HG03442 (cell line): ENCODE measurements around the gene CACNA1S.
A peak's percentile ranks its signal among the peaks of the same experiment; 100 is the strongest.

Experiments
- ATAC-seq: cut with Tn5 transposase; IDR thresholded peaks from one replicate; pipeline ENCODE4 v1.9.1; 2021; ENCODE audit warnings: mild to moderate bottlenecking, moderate library complexity; ENCODE audit not compliant: unreplicated experiment

The CACNA1S gene

DNA sequence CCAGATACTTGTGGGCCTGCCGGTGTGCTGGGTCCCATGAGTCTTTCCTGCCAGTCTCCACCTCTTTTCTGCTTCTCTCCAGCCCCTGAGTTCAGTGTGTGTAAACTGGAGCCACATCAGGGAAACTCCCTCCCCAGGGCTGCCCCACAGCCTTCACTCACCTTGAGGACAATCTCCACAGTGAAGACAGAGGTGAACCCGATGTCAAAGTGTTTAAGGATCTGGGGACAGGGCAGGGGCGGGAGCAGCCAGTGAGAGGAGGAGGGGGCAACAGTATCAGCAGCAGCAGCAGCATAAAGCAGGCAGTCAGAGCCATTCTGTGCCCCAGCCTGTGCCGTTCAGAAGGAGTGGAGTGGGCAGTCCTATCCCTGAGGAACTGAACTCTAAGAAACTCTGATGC lies 43.2 kb downstream of the CACNA1S start:
- no peak for ATAC-seq

GRCh38 chr1:201066986-201067385 lies 45.2 kb downstream of the CACNA1S start:
- no peak for ATAC-seq

GRCh38 chr1:201065686-201066085 lies 46.5 kb downstream of the CACNA1S start:
- ATAC-seq: no peak

GRCh38 chr1:201064806-201065205 lies 47.4 kb downstream of the CACNA1S start:
- no peak for ATAC-seq

- ATAC-seq: no peak
These were observed 49.1 kb downstream of the CACNA1S start for GRCh38 chr1:201063145-201063544.

- no peak for ATAC-seq
These were observed 49.6 kb downstream of the CACNA1S start for GRCh38 chr1:201062511-201063091.

GRCh38 chr1:201061886-201062285 lies 50.3 kb downstream of the CACNA1S start:
- ATAC-seq: no peak

DNA sequence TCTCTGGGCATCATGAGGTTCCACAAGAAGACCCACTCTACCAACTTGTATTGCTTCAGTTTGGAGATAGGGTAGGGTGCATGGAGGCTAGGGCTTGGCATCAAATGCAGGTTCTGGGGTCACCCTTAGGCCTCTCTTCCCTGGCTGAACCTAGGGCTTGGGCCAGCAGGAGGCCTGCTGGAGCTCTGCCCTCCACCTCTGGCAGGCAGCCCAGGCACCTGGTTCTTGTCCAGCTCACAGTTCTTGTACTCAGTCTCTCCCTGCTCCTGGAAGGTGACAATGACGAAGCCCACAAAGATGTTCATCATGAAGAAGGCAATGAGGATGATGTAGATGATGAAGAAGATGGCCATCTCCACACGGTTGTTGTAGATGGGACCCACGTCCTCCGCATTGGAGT lies 51.2 kb downstream of the CACNA1S start:
- ATAC-seq: no peak

DNA sequence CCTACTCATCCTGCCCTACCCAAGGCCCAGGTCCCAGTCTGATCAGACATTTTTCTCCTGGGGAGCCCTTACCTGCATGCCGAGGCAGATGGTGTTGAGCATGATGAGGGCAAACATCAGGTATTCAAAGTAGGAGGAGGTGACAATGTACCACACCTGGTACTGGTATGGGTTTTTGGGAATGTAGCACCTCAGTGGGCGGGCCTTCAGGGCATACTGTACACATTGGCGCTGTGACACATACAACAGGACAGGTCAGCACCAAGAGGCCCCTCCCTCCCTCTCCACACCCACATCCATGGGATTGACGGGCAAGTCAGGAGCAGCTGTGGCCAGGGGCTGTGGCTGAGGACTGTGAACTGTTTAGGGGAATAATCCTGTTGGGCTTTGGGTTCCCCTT lies 51.6 kb downstream of the CACNA1S start:
- ATAC-seq: no peak

GRCh38 chr1:201059871-201060555 lies 52.2 kb downstream of the CACNA1S start:
- no peak for ATAC-seq

- no peak for ATAC-seq
These were observed 52.8 kb downstream of the CACNA1S start for GRCh38 chr1:201059401-201059800.

- no peak for ATAC-seq
These were observed 58.1 kb downstream of the CACNA1S start for GRCh38 chr1:201054091-201054543.

DNA sequence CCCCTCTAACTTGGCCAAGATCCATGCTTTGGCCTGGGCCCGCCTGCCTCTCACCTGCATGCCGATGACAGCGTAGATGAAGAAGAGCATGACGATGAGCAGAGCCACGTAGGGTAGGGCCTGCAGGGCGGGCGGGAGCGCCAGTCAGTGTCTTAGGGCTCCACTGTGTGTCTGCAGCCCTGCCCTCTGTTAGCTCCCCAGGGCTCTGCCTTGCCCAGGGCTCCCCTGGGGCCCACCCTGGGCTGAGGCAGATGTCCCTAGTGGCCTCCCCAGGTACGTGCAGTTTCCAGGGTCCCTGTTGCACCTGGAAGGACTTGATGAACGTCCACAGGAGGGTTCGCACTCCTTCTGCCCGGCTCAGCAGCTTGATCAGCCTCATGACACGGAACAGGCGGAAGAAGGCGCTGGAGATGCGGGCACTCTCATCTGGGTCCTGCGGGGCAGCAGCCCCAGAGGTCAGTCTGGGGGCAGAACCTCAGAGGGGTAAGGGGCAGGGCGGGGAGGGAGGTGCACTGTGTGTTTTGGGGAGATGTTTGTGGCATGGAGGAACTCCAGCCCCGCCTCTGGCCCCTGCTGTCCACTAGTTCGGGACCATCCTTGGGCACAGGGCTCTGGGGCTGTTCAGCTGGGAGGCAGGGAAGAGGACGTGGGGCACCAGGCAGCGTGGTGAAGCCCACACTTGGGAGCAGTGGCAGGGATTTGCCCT lies 58.9 kb downstream of the CACNA1S start:
- ATAC-seq: no peak

- no peak for ATAC-seq
These were observed 60.8 kb downstream of the CACNA1S start for GRCh38 chr1:201051399-201051798.

- ATAC-seq: no peak
These were observed 61.5 kb downstream of the CACNA1S start for GRCh38 chr1:201050515-201051277.

GRCh38 chr1:201049248-201049831 lies 62.9 kb downstream of the CACNA1S start:
- ATAC-seq: no peak

DNA sequence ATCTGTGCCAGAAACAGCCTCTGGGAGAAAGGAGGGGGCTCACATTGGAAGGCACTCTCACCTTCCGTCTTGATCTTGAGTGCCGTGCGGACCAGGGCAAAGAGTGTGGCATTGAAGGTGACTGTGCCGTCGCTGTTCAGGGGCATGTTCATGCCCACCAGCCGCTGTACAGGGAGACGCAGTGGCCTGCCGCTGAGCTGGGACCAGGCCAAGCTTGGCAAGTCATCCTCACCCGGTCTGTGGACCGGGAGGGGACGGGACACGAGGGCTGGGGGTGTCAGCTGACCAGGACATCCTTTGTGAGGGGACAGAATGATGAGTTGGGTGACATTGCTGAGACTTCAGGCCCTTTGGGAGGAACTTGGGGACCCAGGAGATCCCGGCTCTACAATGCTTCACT lies 63.7 kb downstream of the CACNA1S start:
- ATAC-seq: no peak

GRCh38 chr1:201044119-201044518 lies 68.1 kb downstream of the CACNA1S start:
- no peak for ATAC-seq

DNA sequence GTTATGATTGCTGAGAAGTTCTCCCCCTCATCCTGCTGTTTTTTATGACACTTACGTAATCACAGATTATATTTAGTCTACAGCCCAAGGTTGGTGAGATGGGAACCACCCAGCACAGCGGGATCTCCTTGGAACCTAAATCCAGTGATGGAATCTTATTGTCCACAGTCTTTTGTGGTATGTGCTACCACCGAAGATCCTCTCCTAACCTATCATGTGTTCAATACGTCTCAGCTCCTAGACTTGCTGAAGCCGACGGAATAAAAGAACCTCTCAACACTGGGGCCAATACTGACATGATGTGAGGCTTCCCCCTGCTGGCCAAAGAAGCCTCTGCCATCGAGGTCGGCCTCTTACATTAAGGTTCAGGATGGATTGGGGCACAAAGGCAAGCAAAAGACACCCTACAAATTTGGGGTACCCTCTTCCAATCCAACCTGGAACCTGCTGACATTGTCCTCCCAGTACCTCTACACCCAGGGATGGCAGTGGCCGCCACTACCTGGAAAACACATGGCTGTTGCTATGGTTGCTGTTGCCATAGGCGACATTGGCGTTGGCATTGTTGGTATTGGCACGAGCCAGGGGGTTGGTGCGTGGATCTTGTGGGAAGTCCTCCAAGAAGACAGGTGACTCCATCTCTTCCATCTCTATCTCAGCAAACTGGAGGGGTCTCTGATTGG lies 69.3 kb downstream of the CACNA1S start:
- ATAC-seq: peak; percentile 83

DNA sequence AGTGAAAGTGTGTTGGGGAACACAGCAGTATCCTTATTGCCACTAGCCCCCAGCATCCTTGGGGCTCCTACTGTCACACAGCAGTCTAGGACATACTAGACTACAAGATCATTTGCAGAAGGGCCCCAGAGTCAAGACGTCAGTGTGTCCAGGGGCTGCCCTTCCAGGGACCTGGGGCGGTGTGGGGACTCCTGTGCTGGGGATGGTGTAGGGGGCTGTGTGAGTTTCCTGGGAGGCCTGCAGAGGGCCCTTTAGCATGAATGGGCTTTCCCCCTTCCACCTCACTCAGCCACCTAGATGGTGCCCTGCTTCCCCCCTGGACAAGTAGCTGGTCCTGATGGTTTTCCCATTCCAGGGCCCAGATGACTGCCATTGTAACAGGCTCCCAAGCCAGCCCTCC lies 71.2 kb downstream of the CACNA1S start:
- ATAC-seq: no peak
